ENCODE results near the gene CAMKK1.
A peak's percentile ranks its signal among the peaks of the same experiment; 100 is the strongest.
"Not testable (repeated sequence)": the region's sequence is repeated elsewhere in the genome, so short reads cannot be mapped to it uniquely, and the experiment has no call there.

Gene CAMKK1

GRCh38 chr17:3848229-3848835, 44.5 kb downstream of the CAMKK1 start:
- no peak for DNase-seq
- Histone ChIP-seq H3K27ac (ENCODE audit: insufficient read depth, low read length, poor library complexity, severe bottlenecking) (no peak overlapping the region), H3K9me3 (ENCODE audit: control insufficient read depth, low read length) (no peaks in the 10 kb centered on the region), H3K36me3 (ENCODE audit: control insufficient read depth, insufficient read depth, low read length) (no peaks in the 10 kb centered on the region), H3K4me3 (ENCODE audit: insufficient read depth, low read depth, low read length, poor library complexity, severe bottlenecking) (no peak overlapping the region), H3K27me3 (replicated peaks; ENCODE audit: control insufficient read depth, insufficient read depth, low read length, poor library complexity, severe bottlenecking) (no peaks in the 10 kb centered on the region), H3K4me1 (ENCODE audit: control insufficient read depth, insufficient read depth, low read length, poor library complexity, severe bottlenecking) (peaks cover 14% of the 10 kb centered on the region)

- Histone ChIP-seq H3K9me3 (ENCODE audit: control insufficient read depth, low read length) (no peaks in the 10 kb centered on the region), H3K27me3 (replicated peaks; ENCODE audit: control insufficient read depth, insufficient read depth, low read length, poor library complexity, severe bottlenecking) (no peaks in the 10 kb centered on the region), H3K36me3 (ENCODE audit: control insufficient read depth, insufficient read depth, low read length) (no peaks in the 10 kb centered on the region), H3K4me3 (ENCODE audit: insufficient read depth, low read depth, low read length, poor library complexity, severe bottlenecking) (no peak overlapping the region), H3K4me1 (ENCODE audit: control insufficient read depth, insufficient read depth, low read length, poor library complexity, severe bottlenecking) (peaks cover 14% of the 10 kb centered on the region), H3K27ac (ENCODE audit: insufficient read depth, low read length, poor library complexity, severe bottlenecking) (no peak overlapping the region)
- no peak for DNase-seq
Observed at GRCh38 chr17:3847165-3847670, 45.6 kb downstream of the CAMKK1 start.

- H3K36me3 ChIP-seq (ENCODE audit: control insufficient read depth, insufficient read depth, low read length) = peaks cover under 1% of the 10 kb centered on the region
- peak overlapping the region; percentile 99 for H3K4me3 ChIP-seq (ENCODE audit: insufficient read depth, low read depth, low read length, poor library complexity, severe bottlenecking)
- no peak for DNase-seq
- no peaks in the 10 kb centered on the region for H3K9me3 ChIP-seq (ENCODE audit: control insufficient read depth, low read length)
- H3K27ac ChIP-seq (ENCODE audit: insufficient read depth, low read length, poor library complexity, severe bottlenecking) = no peak overlapping the region
- no peaks in the 10 kb centered on the region for H3K27me3 ChIP-seq (replicated peaks; ENCODE audit: control insufficient read depth, insufficient read depth, low read length, poor library complexity, severe bottlenecking)
- peaks cover 14% of the 10 kb centered on the region for H3K4me1 ChIP-seq (ENCODE audit: control insufficient read depth, insufficient read depth, low read length, poor library complexity, severe bottlenecking)
Observed at GRCh38 chr17:3846437-3847164, 46.3 kb downstream of the CAMKK1 start.

- no peaks in the 10 kb centered on the region for H3K27me3 ChIP-seq (replicated peaks; ENCODE audit: control insufficient read depth, insufficient read depth, low read length, poor library complexity, severe bottlenecking)
- peaks cover 14% of the 10 kb centered on the region for H3K4me1 ChIP-seq (ENCODE audit: control insufficient read depth, insufficient read depth, low read length, poor library complexity, severe bottlenecking)
- DNase-seq = peak; percentile 83 to 85 (median 84)
- peaks cover 7% of the 10 kb centered on the region for H3K36me3 ChIP-seq (ENCODE audit: control insufficient read depth, insufficient read depth, low read length)
- H3K27ac ChIP-seq (ENCODE audit: insufficient read depth, low read length, poor library complexity, severe bottlenecking) = peak within 1 kb of the TSS; percentile 84
- H3K9me3 ChIP-seq (ENCODE audit: control insufficient read depth, low read length) = no peaks in the 10 kb centered on the region
- H3K4me3 ChIP-seq (ENCODE audit: insufficient read depth, low read depth, low read length, poor library complexity, severe bottlenecking) = peak within 1 kb of the TSS; percentile 99
Observed at GRCh38 chr17:3845621-3846436, 47.0 kb downstream of the CAMKK1 start, which contains the start of gene NCBP3. TSS of gene NCBP3 (minus strand) at chr17:3846246. CDS start at chr17:3846223, 23 bp downstream.

GRCh38 chr17:3845291-3845620, 47.6 kb downstream of the CAMKK1 start:
- Histone ChIP-seq H3K27me3 (replicated peaks; ENCODE audit: control insufficient read depth, insufficient read depth, low read length, poor library complexity, severe bottlenecking) (no peaks in the 10 kb centered on the region), H3K9me3 (ENCODE audit: control insufficient read depth, low read length) (no peaks in the 10 kb centered on the region), H3K36me3 (ENCODE audit: control insufficient read depth, insufficient read depth, low read length) (peaks cover 7% of the 10 kb centered on the region), H3K4me3 (ENCODE audit: insufficient read depth, low read depth, low read length, poor library complexity, severe bottlenecking) (peak overlapping the region; percentile 99), H3K27ac (ENCODE audit: insufficient read depth, low read length, poor library complexity, severe bottlenecking) (peak overlapping the region; percentile 84), H3K4me1 (ENCODE audit: control insufficient read depth, insufficient read depth, low read length, poor library complexity, severe bottlenecking) (peaks cover 14% of the 10 kb centered on the region)
- no peak for DNase-seq

- H3K4me3 ChIP-seq (ENCODE audit: insufficient read depth, low read depth, low read length, poor library complexity, severe bottlenecking) = not testable (repeated sequence)
Observed at GRCh38 chr17:3844556-3844955, 48.3 kb downstream of the CAMKK1 start.

GRCh38 chr17:3843935-3844516, 48.8 kb downstream of the CAMKK1 start:
- Histone ChIP-seq H3K27me3 (replicated peaks; ENCODE audit: control insufficient read depth, insufficient read depth, low read length, poor library complexity, severe bottlenecking) (no peaks in the 10 kb centered on the region), H3K4me3 (ENCODE audit: insufficient read depth, low read depth, low read length, poor library complexity, severe bottlenecking) (no peak overlapping the region), H3K9me3 (ENCODE audit: control insufficient read depth, low read length) (no peaks in the 10 kb centered on the region), H3K36me3 (ENCODE audit: control insufficient read depth, insufficient read depth, low read length) (peaks cover 19% of the 10 kb centered on the region), H3K27ac (ENCODE audit: insufficient read depth, low read length, poor library complexity, severe bottlenecking) (no peak overlapping the region), H3K4me1 (ENCODE audit: control insufficient read depth, insufficient read depth, low read length, poor library complexity, severe bottlenecking) (peaks cover 14% of the 10 kb centered on the region)
- peak in 2 of 3 donors; percentile 17 for DNase-seq

More at GRCh38 chr17:3844556-3844955, 48.3 kb downstream of the CAMKK1 start:
- peaks cover 14% of the 10 kb centered on the region for H3K36me3 ChIP-seq (ENCODE audit: control insufficient read depth, insufficient read depth, low read length)
- not testable (repeated sequence) for DNase-seq; H3K27ac ChIP-seq (ENCODE audit: insufficient read depth, low read length, poor library complexity, severe bottlenecking); H3K9me3 ChIP-seq (ENCODE audit: control insufficient read depth, low read length); H3K27me3 ChIP-seq (replicated peaks; ENCODE audit: control insufficient read depth, insufficient read depth, low read length, poor library complexity, severe bottlenecking)
- peaks cover 14% of the 10 kb centered on the region for H3K4me1 ChIP-seq (ENCODE audit: control insufficient read depth, insufficient read depth, low read length, poor library complexity, severe bottlenecking)

GRCh38 chr17:3838206-3838605, 54.6 kb downstream of the CAMKK1 start:
- no peaks in the 10 kb centered on the region for H3K27me3 ChIP-seq (replicated peaks; ENCODE audit: control insufficient read depth, insufficient read depth, low read length, poor library complexity, severe bottlenecking)
- no peaks in the 10 kb centered on the region for H3K4me1 ChIP-seq (ENCODE audit: control insufficient read depth, insufficient read depth, low read length, poor library complexity, severe bottlenecking)
- peaks cover 45% of the 10 kb centered on the region for H3K36me3 ChIP-seq (ENCODE audit: control insufficient read depth, insufficient read depth, low read length)

GRCh38 chr17:3836551-3836950, 56.3 kb downstream of the CAMKK1 start:
- DNase-seq = no peak
- Histone ChIP-seq H3K9me3 (ENCODE audit: control insufficient read depth, low read length) (no peaks in the 10 kb centered on the region), H3K27ac (ENCODE audit: insufficient read depth, low read length, poor library complexity, severe bottlenecking) (no peak overlapping the region), H3K27me3 (replicated peaks; ENCODE audit: control insufficient read depth, insufficient read depth, low read length, poor library complexity, severe bottlenecking) (no peaks in the 10 kb centered on the region), H3K4me3 (ENCODE audit: insufficient read depth, low read depth, low read length, poor library complexity, severe bottlenecking) (no peak overlapping the region), H3K36me3 (ENCODE audit: control insufficient read depth, insufficient read depth, low read length) (peaks cover 44% of the 10 kb centered on the region), H3K4me1 (ENCODE audit: control insufficient read depth, insufficient read depth, low read length, poor library complexity, severe bottlenecking) (no peaks in the 10 kb centered on the region)

More at GRCh38 chr17:3838206-3838605, 54.6 kb downstream of the CAMKK1 start:
- no peaks in the 10 kb centered on the region for H3K9me3 ChIP-seq (ENCODE audit: control insufficient read depth, low read length)
- no peak overlapping the region for H3K27ac ChIP-seq (ENCODE audit: insufficient read depth, low read length, poor library complexity, severe bottlenecking)
- no peak for DNase-seq
- H3K4me3 ChIP-seq (ENCODE audit: insufficient read depth, low read depth, low read length, poor library complexity, severe bottlenecking) = no peak overlapping the region
